Measurements from ENCODE around the gene AK3.

Gene AK3

DNA sequence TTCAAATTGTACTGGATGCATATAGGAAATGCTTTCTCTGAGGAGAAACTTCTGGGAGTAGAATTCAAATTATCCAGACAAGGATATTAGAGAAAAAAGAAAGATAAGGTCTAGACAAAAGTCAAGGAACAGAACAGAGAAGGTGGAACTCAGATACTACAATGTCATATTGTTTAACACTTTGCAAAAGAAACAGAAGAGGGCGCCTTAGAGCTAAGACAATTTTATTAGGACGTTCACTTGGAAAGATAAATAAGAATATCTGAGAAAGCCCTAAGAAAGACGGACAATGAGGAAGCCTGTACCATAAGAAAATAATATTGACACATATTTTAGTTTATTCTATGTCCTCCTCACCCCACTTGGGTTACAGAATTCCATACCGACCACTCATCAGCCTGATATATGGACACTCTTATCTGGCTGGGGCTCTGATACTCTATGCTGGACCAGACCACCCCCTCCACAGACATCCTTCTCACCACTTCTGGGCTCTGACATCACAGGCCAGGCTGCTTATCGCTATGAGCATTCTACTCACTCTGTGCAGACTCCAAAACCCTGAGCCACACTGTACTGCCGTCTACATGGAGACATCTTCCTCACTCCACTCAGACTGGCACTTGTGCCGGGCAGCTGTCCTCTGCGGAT lies 9.1 kb upstream of the AK3 start:
- in situ Hi-C loops (cut with HindIII; ENCODE audit: low sequenced_read_pairs) = no loop called here

GRCh38 chr9:4748612-4749011 lies 7.6 kb upstream of the AK3 start:
- in situ Hi-C loops (cut with HindIII; ENCODE audit: low sequenced_read_pairs) = no loop called here

DNA sequence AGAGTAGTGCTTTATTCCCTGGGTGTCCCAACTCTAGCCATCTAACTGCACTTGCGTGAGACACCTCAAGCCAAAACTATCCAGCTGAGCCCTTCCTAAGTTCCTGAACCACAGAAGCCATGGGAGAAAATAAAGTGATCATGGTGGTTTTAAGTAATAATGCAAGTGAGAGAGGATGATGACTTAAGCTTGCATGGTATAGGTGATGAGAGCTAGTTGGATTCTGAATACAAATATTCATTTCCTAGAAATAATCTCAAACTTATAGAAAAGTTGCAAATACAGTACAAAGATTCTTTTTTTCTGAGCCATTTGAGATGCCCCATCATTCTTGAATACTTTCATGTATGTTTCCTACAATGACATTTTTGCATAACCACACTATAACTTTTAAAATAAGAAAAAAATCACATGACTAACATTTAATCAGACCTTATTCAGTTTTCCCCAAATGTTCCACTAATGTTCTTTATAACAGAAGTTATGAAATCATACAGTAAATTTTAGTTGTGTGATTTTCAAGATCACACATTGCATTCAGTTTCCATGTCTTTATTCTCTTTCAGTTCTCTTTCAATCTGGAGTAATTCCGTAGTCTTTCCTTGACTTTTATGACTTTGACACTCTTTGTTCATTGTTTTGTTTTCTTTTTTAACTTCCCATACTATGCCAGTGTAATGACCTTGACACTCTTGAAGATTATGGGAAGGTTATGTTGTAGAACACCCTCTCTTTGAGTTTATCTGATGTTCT lies 5.5 kb upstream of the AK3 start:
- in situ Hi-C loops (cut with HindIII; ENCODE audit: low sequenced_read_pairs) = no loop called here

DNA sequence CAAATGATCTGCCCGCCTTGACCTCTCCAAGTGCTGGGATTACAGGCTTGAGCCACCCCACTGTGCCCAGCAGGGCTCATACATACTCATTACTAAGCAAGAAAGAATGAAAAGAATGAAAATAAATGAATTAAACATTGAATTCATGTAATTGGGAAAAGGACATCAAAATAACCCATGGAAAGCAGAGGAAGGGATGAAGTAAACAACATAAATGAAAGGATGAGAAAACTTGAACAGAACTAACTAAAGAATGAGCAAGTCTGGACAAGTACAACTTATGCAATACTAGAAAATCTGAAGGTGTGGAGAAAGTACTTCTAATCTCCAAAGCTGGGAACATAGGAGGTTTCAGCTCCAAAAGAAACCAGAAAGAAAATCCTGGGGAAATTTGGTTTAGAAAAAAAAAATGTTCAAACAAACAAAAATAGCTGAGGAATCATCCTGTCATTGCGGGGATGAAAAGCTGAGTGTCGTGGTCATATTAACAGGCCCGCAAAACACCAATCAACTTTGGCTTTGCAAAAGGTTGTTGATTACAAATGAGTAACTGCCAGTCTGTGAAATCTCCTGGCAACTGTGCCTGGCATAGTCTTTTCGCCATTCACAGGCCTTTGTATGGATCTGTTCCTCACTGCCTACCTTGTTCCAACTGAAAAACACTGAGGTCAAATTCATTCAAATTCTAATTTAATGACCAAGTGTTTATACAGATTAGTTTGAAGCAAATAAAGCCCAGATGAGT lies 2.3 kb upstream of the AK3 start:
- in situ Hi-C loops (cut with HindIII; ENCODE audit: low sequenced_read_pairs) = no loop called here

GRCh38 chr9:4742246-4742645 lies 1.2 kb upstream of the AK3 start:
- in situ Hi-C loops (cut with HindIII; ENCODE audit: low sequenced_read_pairs) = no loop called here

GRCh38 chr9:4741365-4742089 lies 525 bp upstream of the AK3 start:
- in situ Hi-C loops (cut with HindIII; ENCODE audit: low sequenced_read_pairs) = no loop called here

DNA sequence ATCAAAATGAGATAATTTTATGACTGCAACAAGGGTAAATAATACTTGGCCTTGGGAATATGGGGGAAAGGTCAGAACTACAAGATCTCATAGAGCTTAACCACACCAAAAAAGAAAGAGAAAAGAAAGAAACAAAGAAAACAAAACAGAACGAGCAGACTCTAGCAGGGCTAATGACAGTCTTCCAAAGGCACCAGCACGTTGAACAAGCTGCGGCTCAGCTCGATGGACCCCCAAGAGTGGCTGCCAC lies 689 bp downstream of the AK3 start:
- in situ Hi-C loops (cut with HindIII; ENCODE audit: low sequenced_read_pairs) = no loop called here

GRCh38 chr9:4739587-4740387 lies 1.2 kb downstream of the AK3 start:
- in situ Hi-C loops (cut with HindIII; ENCODE audit: low sequenced_read_pairs) = no loop called here

DNA sequence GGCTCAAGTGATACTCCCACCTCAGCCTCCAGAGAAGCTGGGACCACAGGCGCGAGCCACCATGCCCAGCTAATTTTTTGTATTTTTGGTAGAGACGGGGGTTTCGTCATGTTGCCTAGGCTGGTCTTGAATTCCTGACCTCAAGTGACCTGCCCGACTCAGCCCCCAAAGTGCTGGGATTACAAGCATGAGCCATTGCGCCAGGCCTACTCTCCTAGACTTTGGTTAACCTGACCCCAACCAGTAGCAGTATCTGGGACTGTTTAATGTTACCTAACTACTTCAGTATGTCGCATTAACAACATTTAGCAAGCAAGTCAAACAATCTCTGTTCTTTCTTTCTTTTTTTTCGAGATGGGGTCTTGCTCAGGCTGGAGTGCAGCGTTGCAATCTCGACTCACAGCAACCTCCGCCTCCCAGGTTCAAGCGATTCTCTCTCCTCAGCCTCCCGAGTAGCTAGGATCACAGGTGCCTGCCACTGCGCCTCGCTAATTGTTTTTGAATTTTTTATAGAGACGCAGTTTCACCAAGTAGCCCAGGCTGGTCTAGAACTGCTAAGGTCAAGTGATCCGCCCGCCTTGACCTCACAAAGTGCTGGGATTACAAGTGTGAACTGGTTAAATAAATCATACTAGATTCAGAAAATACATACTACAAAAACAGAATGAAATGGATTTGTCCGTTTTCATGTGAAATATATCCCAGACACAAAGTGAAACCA lies 2.0 kb downstream of the AK3 start:
- in situ Hi-C loops (cut with HindIII; ENCODE audit: low sequenced_read_pairs) = no loop called here

GRCh38 chr9:4734150-4734549 lies 6.9 kb downstream of the AK3 start:
- in situ Hi-C loops (cut with HindIII; ENCODE audit: low sequenced_read_pairs) = no loop called here

DNA sequence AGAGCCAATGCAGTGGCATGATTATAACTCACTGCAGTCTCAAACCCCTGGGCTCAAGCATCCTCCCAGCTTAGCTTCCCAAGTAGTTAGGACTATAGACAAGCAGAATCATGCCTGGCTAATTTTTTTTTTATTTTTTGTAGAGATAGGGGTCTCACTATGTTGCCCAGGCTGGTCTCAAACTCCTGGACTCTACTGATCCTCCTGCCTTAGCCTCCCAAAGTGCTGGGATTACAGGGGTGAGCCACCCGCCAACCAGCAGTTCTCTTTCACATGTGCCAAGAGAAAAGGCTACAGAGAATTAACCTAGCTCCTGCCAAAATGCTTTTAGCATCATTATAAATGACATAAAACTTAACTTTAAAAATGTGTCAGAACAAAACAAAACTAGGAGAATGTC lies 8.1 kb downstream of the AK3 start:
- in situ Hi-C loops (cut with HindIII; ENCODE audit: low sequenced_read_pairs) = no loop called here

GRCh38 chr9:4727593-4727992 lies 13.4 kb downstream of the AK3 start:
- in situ Hi-C loops (cut with HindIII; ENCODE audit: low sequenced_read_pairs) = no loop called here

DNA sequence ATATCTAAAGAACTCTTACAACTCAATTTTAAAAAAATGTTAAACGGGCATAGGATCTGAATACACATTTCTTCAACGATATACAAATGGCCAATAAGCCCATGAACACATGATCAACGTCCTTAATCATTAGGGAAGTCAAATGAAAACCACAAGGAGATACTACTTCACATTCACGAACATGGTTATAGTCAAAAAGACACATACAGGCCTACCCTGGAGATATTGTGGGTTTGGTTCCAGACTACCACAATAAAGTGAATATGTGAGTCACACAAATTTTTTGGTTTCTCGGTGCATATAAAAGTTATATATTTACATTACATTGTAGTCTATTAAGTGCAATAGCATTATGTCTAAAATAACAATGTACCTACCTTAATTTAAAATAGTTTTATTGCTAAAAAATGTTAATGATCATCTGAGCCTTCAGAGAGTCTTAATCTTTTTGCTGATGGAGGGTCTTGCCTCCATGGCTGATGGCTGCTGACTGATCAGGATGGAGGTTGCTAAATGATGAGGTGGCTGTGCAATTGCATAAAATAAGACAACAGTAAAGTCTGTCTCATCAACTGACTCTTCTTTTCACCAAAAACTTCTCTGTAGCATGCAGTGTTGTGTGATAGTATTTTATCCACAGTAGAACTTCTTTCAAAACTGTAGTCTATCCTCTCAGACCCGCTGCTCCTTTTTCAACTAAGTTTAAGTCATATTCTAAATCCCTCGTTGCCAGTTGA lies 15.1 kb downstream of the AK3 start:
- in situ Hi-C loops (cut with HindIII; ENCODE audit: low sequenced_read_pairs) = no loop called here

GRCh38 chr9:4721736-4722135 lies 19.3 kb downstream of the AK3 start:
- in situ Hi-C loops (cut with HindIII; ENCODE audit: low sequenced_read_pairs) = no loop called here

DNA sequence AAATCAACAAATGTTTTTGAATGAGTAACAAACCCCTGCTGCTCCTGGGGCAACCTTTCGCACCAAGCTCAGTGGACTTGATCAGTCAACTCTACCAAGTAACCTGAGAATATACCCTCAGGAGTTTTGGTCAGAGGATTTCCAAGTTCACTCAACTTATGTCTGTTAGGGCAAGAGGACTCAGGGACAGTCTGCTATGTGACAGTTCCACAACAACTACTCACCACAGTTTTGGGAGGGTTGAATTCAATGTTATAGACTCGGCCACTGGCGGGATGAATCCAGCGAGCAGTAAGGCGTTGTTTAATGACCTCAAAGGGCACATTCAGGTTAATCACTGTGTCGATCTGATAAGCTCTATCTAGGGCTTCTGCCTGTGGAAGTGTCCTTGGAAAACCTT lies 22.1 kb downstream of the AK3 start:
- in situ Hi-C loops (cut with HindIII; ENCODE audit: low sequenced_read_pairs) = no loop called here

DNA sequence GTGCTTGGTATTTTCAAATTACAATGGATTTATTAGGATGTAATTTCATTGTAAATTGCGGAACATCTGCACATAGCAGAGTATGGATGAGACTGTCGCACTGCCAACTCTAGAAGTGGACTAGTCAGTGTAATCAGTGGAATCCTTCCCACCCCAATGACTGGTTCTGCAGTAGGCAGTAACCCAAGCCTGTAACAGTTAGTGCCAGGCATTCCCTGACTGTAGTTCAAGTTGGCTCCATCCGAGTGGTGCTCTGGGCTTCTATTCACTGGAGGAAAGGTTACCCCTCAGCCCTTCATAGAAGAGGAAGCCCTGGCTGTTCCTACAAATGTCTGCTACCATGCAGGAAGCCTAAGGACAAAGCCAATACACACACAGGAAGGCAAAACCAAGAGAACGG lies 23.2 kb downstream of the AK3 start:
- in situ Hi-C loops (cut with HindIII; ENCODE audit: low sequenced_read_pairs) = no loop called here

DNA sequence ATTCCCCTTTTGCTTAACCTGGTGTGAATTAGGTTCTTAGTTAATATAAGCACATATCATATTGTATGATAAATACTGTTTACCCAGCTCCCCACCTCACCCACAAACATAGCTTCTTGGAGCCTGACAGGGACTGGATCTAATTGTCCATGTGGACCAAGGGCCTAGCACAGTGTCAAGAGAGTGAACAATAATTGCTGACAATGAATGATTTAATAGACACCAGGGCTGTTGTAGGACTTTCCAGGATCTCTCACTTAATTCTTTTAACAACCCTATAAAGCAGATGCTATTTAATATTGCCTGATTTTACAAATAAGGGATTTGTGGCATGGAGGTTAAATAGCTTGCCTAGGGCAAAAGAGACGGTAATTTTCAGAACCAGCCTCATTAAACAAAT lies 24.8 kb downstream of the AK3 start:
- in situ Hi-C loops (cut with HindIII; ENCODE audit: low sequenced_read_pairs) = no loop called here

- in situ Hi-C loops (cut with HindIII; ENCODE audit: low sequenced_read_pairs) = no loop called here
Observed at GRCh38 chr9:4714266-4715016, 26.6 kb downstream of the AK3 start.

DNA sequence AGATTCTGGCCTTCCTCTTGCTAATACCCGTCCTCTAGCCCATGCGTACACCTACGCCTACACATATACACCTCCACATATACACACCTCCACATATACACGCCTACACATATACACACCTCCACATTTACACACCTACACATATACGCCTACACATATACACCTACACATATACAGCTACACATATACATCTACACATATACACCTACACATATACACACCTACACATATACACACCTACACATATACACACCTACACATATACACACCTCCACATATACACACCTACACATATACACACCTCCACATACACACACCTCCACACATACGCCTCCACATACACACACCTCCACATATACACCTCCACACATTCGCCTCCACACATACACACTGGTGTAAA lies 27.2 kb downstream of the AK3 start:
- in situ Hi-C loops (cut with HindIII; ENCODE audit: low sequenced_read_pairs) = no loop called here

Measured in DLD1 (cell line).